ENCODE results near the gene DNAH5. TPM values are rescaled to one million over a fixed set of nuclear protein-coding genes. Genes with fewer than 3 reads are reported as not detected.

Gene DNAH5
- total RNA-seq, 1 donor from 2014 or later: 0.12 TPM

DNA sequence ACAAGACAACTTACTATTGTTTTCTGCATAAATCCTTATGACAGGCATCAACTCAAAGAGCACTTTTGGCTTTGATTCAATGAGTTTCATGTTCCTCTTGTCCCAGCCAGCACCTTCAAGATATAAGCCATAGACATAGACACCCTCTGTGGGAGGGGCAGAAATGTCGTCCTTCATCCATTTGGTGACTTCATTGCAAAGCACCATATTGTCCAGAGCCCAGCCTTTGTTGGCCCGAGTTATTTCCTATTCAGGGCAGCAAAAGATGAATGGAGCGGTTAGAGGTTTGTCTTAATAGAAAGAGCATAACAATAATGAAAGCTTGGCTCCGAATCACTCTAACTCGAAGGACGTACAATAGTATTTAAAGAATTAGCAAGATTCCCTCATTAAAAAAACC lies 243.9 kb downstream of the DNAH5 start:
- no peak overlapping the region for H3K4me3 Mint-ChIP-seq
- TF ChIP-seq, protein P1, sequence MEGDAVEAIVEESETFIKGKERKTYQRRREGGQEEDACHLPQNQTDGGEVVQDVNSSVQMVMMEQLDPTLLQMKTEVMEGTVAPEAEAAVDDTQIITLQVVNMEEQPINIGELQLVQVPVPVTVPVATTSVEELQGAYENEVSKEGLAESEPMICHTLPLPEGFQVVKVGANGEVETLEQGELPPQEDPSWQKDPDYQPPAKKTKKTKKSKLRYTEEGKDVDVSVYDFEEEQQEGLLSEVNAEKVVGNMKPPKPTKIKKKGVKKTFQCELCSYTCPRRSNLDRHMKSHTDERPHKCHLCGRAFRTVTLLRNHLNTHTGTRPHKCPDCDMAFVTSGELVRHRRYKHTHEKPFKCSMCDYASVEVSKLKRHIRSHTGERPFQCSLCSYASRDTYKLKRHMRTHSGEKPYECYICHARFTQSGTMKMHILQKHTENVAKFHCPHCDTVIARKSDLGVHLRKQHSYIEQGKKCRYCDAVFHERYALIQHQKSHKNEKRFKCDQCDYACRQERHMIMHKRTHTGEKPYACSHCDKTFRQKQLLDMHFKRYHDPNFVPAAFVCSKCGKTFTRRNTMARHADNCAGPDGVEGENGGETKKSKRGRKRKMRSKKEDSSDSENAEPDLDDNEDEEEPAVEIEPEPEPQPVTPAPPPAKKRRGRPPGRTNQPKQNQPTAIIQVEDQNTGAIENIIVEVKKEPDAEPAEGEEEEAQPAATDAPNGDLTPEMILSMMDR (conservative IDR thresholded peaks at IDR 0.05): no peak
- H3K36me3 Mint-ChIP-seq (ENCODE audit: low read depth): no peaks in the 10 kb centered on the region
- H3K4me1 Mint-ChIP-seq: peaks cover 6% of the 10 kb centered on the region
- no peak for DNase-seq (ENCODE audit: low read depth, low spot score)
- peaks cover 4% of the 10 kb centered on the region for H3K27me3 Mint-ChIP-seq (ENCODE audit: low read depth)
- H3K27ac Mint-ChIP-seq (ENCODE audit: unreplicated experiment): no peak overlapping the region
- H3K9me3 Mint-ChIP-seq: no peaks in the 10 kb centered on the region

DNA sequence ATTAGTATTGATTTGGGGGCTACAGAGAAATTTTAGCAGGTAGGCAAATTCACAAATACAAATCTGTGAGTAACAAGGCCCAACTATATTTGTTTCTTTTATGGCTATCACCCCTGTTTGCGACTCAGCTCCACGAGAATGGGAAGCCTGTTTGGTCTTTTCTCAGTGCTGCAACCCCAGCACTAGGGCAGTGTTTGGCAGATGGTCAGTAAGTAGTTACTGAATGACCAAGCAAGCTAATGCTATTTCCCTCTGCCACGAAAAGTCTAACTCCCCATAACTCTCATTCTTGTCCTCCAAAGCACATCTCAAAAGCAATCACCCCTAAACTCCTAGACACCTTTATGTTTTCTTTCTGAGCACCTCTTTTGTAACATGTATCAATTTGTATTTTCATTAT lies 245.6 kb downstream of the DNAH5 start:
- peaks cover 4% of the 10 kb centered on the region for H3K27me3 Mint-ChIP-seq (ENCODE audit: low read depth)
- TF ChIP-seq, protein P1 (conservative IDR thresholded peaks at IDR 0.05): no peak
- no peak for DNase-seq (ENCODE audit: low read depth, low spot score)
- H3K27ac Mint-ChIP-seq (ENCODE audit: unreplicated experiment): no peak overlapping the region
- no peak overlapping the region for H3K4me3 Mint-ChIP-seq
- H3K4me1 Mint-ChIP-seq: peaks cover 6% of the 10 kb centered on the region
- H3K36me3 Mint-ChIP-seq (ENCODE audit: low read depth): no peaks in the 10 kb centered on the region
- no peaks in the 10 kb centered on the region for H3K9me3 Mint-ChIP-seq

DNA sequence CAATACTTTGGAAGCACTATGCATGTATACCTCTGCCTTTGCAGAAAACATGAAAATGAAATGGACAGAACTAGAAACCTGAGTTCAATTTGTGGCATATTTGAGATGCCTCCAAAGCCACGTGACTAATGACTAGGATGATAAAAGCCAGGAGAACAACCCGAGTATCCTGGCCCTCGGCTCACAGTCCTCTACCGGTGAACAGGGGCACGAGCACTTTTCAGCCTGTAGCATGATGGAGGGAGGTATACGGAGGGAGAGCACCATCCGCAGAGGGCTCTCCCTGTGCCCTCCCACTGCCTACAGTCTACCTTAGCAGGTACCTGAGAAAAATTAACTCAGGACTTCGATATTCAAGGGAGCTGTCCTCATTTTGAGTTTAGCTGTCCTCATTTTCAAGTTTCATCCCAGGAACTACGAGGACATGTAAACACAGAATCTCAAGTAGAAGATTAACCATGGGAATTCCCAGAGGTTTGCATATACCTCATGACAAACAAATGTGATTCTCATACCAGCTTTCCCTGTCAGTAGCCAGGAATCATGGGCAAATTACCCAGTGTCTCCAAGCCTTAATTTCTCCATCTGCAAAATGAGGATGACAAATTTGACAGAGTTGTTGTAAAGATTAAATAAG lies 249.3 kb downstream of the DNAH5 start:
- Mint-ChIP-seq H3K4me3 (no peak overlapping the region), H3K27me3 (ENCODE audit: low read depth) (no peaks in the 10 kb centered on the region), H3K4me1 (peaks cover under 1% of the 10 kb centered on the region), H3K27ac (ENCODE audit: unreplicated experiment) (no peak overlapping the region), H3K36me3 (ENCODE audit: low read depth) (no peaks in the 10 kb centered on the region), H3K9me3 (no peaks in the 10 kb centered on the region)
- TF ChIP-seq, protein P1 (conservative IDR thresholded peaks at IDR 0.05): no peak
- DNase-seq (ENCODE audit: low read depth, low spot score): no peak

DNA sequence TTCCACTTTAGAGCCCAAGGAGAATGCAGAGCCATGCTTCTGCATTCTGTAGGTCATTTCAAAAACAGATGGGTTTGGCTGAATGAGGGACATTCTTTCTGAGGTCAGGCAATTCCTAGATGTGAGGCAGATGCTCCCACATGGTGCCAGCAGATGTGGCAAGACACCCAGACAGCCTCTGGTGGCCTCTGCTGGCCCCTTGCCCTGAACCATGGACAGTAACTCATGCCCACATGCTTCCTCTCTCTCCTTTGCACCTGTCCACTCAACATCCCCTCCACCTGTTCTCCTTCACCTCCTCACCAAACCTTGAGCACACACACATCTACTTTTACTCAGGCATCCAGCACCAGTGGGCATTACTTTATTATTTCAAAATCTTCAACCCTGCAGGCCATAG lies 252.3 kb downstream of the DNAH5 start:
- Mint-ChIP-seq H3K9me3 (peaks cover 6% of the 10 kb centered on the region), H3K36me3 (ENCODE audit: low read depth) (no peaks in the 10 kb centered on the region), H3K4me1 (no peaks in the 10 kb centered on the region), H3K27ac (ENCODE audit: unreplicated experiment) (no peak overlapping the region), H3K27me3 (ENCODE audit: low read depth) (no peaks in the 10 kb centered on the region), H3K4me3 (no peak overlapping the region)
- no peak for DNase-seq (ENCODE audit: low read depth, low spot score)
- TF ChIP-seq, protein P1 (conservative IDR thresholded peaks at IDR 0.05): no peak

DNA sequence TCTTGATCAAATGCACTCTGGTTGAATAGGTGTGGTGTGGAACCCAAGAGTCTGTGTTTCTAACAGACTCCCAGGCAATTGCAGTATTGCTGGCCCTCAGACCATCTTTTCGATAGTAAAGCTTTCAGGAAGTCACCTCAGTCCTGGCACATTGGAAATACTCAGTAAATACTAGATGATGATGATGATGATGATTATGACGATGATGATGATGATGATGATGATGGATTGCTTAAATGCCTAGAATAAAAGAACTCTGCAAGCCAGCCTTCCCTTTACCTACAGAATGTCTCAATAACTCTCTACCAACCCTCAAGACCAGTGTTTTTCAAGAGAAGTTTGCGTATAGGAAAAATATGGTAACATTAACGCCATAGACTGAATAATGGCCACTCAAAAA lies 268.0 kb downstream of the DNAH5 start:
- no peaks in the 10 kb centered on the region for H3K36me3 Mint-ChIP-seq (ENCODE audit: low read depth)
- H3K4me3 Mint-ChIP-seq: no peak overlapping the region
- DNase-seq (ENCODE audit: low read depth, low spot score): no peak
- H3K4me1 Mint-ChIP-seq: no peaks in the 10 kb centered on the region
- peaks cover 3% of the 10 kb centered on the region for H3K27me3 Mint-ChIP-seq (ENCODE audit: low read depth)
- peaks cover 6% of the 10 kb centered on the region for H3K9me3 Mint-ChIP-seq
- no peak overlapping the region for H3K27ac Mint-ChIP-seq (ENCODE audit: unreplicated experiment)
- TF ChIP-seq, protein P1 (conservative IDR thresholded peaks at IDR 0.05): no peak

All from neural crest cell (in vitro differentiated cells).